HG03520 (cell line): ENCODE measurements around the gene DCUN1D2.
"Not testable (repeated sequence)": the region's sequence is repeated elsewhere in the genome, so short reads cannot be mapped to it uniquely, and the experiment has no call there.

Experiments
- ATAC-seq: cut with Tn5 transposase; IDR thresholded peaks from one replicate; pipeline ENCODE4 v1.9.1; 2021; ENCODE audit warnings: mild to moderate bottlenecking, moderate library complexity; ENCODE audit not compliant: unreplicated experiment

DCUN1D2 gene

DNA sequence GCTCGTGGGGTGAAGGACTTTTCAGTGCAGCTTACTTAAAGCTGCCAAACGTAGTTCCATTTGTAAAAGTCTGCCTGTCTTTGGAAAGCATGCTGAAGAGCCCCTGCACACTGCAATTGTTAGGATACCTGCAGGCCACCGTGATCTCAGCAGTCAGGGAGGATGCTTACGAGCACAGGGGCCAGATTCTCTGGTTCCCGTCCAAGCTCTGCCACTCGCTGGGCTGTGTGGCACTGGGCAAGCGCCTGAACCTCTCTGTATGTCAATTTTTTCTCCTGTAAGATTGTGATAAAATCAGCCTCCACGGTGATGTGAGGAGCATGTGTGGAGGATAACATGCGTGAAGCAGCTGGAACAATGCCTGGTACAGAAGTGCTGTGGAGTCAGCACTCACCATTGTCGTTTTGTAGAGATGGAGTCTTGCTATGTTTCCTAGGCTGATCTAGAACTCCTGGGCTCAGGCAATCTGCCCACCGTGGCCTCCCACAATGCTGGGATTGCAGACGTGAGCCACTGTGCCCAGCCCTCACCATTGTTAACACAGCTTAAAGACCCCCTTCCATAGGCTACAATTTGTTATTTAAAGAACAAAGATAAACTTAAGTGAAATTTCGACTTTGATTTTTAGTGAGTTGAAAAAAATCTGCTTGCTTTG, 40.7 kb downstream of the DCUN1D2 start:
- no peak for ATAC-seq

DNA sequence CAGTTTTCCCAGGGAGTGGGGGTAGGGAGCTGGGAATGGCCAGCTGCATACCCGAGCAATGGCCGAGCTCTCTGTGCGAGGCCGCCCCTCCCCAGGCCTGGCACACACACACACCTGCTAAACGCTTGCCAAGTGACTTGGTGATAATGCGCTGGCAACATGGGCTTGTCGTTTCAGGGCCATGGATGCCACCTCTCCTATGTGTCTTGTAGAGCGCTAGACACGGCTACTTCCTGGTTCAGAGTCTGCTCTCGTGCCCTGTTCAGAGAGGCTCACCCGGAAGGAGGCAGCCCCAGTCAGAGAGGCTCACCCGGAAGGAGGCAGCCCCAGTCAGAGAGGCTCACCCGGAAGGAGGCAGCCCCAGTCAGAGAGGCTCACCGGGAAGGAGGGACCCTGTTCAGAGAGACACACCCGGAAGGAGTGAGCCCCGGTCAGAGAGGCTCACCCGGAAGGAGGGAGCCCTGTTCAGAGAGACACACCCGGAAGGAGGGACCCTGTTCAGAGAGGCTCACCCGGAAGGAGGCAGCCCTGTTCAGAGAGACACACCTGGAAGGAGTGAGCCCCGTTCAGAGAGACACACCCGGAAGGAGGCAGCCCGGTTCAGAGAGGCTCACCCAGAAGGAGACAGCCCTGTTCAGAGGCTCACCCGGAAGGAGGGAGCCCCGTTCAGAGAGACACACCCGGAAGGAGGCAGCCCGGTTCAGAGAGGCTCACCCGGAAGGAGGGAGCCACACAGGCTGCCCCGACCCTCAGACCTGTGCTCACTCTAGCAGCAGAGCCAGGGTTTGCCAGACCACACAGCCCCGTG, 41.4 kb downstream of the DCUN1D2 start:
- peak; percentile 51 for ATAC-seq

DNA sequence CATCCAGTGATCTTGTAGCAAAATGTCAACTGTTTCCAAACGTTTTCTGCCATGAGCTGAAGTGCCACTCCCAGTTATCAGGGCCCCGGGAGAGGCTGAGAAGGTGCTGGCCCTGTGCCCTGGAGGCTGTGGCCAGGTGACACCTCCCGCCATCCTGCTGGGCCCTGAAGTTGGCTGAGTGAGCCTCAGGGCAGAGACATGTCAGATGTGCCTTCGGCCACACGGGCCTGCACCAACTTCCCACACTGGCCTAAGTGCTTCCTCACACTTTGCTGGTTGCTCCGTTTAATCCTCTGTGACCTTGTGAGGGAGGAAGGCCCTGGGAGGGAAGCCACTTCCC, 42.0 kb downstream of the DCUN1D2 start:
- ATAC-seq = no peak

DNA sequence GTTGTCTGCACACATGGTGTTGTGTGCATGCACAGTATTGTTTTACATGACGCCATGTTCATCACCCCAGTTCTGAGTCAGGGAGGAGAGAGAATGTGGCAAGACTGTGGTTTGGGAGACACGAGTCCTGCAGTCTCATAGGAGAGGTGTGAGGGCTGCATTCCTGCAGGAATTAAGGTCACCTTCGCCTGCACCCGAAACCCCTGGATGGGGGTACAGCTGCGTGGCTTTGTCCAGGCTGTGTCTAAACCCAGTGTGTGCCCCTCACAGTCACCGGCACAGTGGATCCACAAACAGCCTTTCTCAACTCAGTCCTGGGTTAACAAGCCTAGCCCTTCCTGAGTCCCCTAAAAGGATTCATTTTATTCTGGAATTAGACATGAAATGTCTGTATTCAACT, 42.9 kb downstream of the DCUN1D2 start:
- ATAC-seq = no peak

DNA sequence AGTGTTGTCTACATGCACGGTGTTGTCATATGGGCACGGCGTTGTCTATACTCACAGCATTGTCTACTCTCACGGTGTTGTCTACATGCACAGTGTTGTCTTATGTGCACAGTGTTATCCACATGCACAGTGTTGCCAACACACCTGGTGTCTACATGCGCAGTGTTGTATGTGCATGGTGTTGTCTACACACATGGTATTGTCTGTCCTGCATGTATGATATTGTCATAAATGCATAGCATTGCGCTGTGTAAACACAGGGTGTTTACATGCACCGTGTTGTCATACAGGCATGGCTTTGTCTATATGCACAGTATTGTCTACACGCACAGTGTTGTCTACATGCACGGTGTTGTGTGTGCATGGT, 44.0 kb downstream of the DCUN1D2 start:
- ATAC-seq = no peak

DNA sequence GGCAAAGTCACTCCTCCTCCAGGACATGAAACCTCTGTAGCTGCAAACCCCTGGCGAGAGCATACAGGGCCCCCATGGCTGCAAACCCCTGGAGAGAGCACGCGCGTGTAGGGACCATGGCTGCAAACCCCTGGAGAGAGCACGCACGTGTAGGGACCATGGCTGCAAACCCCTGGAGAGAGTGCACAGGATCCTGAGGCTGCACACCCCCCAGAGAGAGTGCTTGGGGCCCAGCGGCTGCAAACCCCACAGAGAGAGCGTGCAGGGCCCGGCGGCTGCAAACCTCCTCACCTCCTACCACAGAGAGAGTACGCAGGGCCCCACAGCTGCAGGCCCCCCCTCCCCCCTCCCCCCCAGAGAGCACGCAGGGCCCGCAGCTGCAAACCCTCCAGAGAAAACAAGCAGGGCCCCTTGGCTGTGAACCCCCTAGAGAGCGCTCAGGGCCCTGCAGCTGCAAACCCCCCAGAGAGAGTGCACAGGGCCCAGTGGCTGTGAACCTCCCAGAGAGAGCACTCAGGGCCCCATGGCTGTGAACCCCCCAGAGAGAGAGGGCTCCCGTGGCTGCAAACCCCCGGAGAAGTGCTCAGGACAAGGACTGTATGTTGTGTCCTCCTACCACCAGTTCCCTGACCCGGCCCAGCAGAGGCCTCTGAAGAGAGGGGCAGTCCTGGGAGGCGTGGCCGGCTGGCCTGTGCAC, 44.6 kb downstream of the DCUN1D2 start:
- no peak for ATAC-seq

- ATAC-seq = no peak
Observed at GRCh38 chr13:113443991-113444390, 46.5 kb downstream of the DCUN1D2 start.

- no peak for ATAC-seq
Observed at GRCh38 chr13:113442985-113443362, 47.5 kb downstream of the DCUN1D2 start.

- no peak for ATAC-seq
Observed at GRCh38 chr13:113442354-113442984, 48.0 kb downstream of the DCUN1D2 start.

DNA sequence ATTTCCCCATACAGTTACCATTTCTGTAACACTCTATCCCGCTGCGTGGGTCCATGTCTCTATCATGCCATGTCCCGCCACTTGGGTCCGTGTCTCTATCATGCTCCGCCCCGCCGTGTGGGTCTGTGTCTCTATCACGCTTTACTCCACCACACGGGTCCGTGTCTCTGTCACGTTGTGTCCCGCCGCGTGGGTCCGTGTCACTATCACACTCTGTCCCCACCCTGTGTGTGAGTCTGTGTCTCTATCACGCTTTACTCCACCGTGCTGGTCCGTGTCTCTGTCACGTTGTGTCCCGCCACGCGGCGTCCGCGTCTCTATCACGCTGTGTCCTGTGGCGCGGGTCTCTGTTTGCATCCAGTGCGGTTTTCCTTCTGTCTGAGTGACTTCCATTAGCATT, 48.9 kb downstream of the DCUN1D2 start:
- no peak for ATAC-seq

GRCh38 chr13:113437408-113438010, 53.0 kb downstream of the DCUN1D2 start:
- no peak for ATAC-seq

GRCh38 chr13:113436866-113437265, 53.6 kb downstream of the DCUN1D2 start:
- not testable (repeated sequence) for ATAC-seq

DNA sequence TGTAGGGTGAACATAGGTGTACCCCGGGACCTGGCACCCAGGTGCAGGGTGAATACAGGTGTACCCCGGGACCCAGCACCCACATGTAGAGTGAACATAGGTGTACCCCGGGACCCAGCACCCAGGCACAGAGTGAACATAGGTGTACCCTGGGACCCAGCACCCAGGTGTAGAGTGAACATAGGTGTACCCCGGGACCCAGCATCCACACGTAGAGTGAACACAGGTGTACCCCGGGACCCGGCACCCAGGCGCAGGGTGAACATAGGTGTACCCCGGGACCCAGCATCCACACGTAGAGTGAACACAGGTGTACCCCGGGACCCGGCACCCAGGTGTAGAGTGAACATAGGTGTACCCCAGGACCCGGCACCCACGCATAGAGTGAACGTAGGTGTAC, 54.6 kb downstream of the DCUN1D2 start:
- not testable (repeated sequence) for ATAC-seq

DNA sequence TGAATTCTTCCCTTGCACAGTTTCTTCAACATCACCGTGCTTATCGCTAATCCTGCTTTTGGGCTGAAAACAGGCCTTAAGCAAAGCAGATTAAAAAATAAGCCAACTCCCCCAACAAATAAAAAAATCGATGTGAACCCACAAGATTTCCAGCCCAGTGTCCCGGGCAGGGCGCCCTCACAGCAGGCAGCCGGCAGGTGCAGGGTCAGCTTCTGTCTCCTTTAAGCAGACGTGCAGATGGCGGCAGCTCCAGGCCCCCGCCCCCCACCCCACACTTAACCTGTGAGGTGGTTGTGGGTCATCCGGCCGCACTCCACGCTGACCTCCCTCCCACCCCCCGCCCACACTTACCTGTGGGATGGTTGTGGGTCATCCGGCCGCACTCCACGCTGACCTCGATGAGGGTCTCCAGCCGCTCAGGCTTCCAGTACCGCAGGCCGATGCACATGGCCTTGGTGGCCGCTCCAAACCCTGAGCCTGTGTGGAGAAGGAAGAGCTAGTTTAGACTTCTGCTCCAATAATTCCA, 57.1 kb downstream of the DCUN1D2 start:
- no peak for ATAC-seq

DNA sequence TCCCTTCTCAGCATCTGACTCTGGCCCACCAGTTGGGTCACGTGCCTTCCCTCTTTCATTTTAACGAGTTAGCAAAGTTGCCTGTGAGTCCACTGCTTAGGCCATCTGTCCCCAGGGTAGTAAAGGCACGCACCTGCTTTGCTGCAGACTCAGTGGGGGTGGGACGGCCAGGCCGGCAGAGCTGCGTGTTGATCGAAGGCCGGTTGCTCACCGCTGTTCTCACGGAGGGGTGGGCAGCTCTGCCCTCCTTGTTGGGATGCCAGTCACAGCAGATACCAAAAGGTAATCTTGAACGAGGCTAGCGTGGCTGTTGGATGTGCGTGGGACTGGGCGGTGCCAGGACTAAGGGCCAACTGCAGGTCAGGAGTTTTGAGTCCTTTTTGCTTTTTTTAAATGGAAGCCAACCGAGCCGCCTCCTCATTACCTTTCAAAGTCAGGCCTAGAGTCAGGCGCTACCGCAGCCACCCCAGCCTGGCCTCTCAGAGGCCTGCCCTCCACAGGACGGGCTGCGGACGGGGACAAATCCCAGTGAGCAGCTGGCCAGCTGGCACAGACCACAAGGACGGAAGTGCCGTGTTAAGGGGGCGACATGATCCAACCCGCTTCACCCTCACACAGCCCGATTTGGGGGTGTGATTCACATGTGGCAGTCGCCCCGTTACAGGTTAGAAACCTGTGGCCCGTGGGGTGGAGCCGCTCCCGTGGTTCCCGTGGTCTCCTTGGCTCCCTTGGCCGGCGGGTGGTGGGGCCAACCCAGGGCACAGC, 57.8 kb downstream of the DCUN1D2 start:
- no peak for ATAC-seq

DNA sequence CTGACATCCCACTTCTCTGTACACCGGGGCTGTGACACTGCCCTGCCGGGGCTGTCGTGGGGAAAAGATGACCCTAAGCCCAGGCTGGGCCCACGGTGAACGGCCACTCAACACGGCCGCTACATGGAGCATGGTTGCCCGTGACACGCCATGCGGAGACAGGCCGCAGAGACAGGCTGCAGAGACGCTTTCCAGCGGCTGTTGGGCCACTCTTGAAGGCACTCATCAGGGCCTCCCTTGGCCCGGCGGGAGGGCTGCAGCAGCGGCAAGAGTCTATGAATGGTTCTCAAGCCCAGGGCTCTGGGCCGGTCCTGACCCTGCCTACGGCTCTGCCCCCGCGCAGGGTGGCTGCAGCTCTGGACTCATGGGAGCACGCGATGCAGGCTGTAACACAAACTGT, 59.3 kb downstream of the DCUN1D2 start:
- ATAC-seq = no peak

- ATAC-seq = no peak
Observed at GRCh38 chr13:113430378-113431110, 60.0 kb downstream of the DCUN1D2 start.

- no peak for ATAC-seq
Observed at GRCh38 chr13:113429608-113429985, 60.9 kb downstream of the DCUN1D2 start.

- no peak for ATAC-seq
Observed at GRCh38 chr13:113428871-113429607, 61.5 kb downstream of the DCUN1D2 start.
